ENCODE measurements around the gene CRTC3. TPM values are rescaled to one million over a fixed set of nuclear protein-coding genes. Genes with fewer than 3 reads are reported as not detected.

CRTC3 gene
- total RNA-seq, 2 experiments from 2014 or later, result 5.6 to 14.7 TPM

- CTCF ChIA-PET (ENCODE audit: unreplicated experiment), result no interaction called here
- H4K20me1 ChIP-seq (ENCODE audit: insufficient read depth, low read length), result peaks cover 4% of the 10 kb centered on the region; the same call in 1 of the 2 replicates
- no peak overlapping the region for H3K27ac ChIP-seq (ENCODE audit: low read depth, low read length, poor library complexity, severe bottlenecking)
- DNase-seq (ENCODE audit: low spot score), result no peak
- intact Hi-C loops (cut with micrococcal nuclease; ENCODE audit: unreplicated experiment), result no loop called here
- H3K9me3 ChIP-seq (ENCODE audit: low read length), result no peaks in the 10 kb centered on the region
- H3K36me3 ChIP-seq (ENCODE audit: insufficient read depth, low read length), result no peaks in the 10 kb centered on the region
- no peak overlapping the region for H3K4me3 ChIP-seq (ENCODE audit: low read depth, low read length, poor library complexity, severe bottlenecking)
- H3K9me2 ChIP-seq (ENCODE audit: insufficient read depth, low read length), result no peaks in the 10 kb centered on the region
- H3K4me1 ChIP-seq (ENCODE audit: insufficient read depth, low read length, poor library complexity, severe bottlenecking), result peaks cover 12% of the 10 kb centered on the region
- no peaks in the 10 kb centered on the region for H3K79me2 ChIP-seq (ENCODE audit: insufficient read depth, low read depth, low read length)
- no peak overlapping the region for H2AFZ ChIP-seq (ENCODE audit: low read length)
- POLR2A ChIA-PET, result no interaction called here
- BruUV-seq (replicated peaks), result no TSS peak
- TF ChIP-seq EZH2phosphoT487 (IDR thresholded peaks at IDR 0.05; ENCODE audit: borderline replicate concordance, low read depth, low read length) (no peak), CTCF (conservative IDR thresholded peaks at IDR 0.05; ENCODE audit: low read length) (no peak)
- no peak overlapping the region for H3K4me2 ChIP-seq (ENCODE audit: low read length)
These were observed 29.4 kb downstream of the CRTC3 start for GRCh38 chr15:90559119-90559518.

- H3K79me2 ChIP-seq (ENCODE audit: insufficient read depth, low read depth, low read length), result no peaks in the 10 kb centered on the region
- H3K4me2 ChIP-seq (ENCODE audit: low read length), result no peak overlapping the region
- intact Hi-C loops (cut with micrococcal nuclease; ENCODE audit: unreplicated experiment), result no loop called here
- peaks cover 4% of the 10 kb centered on the region; the same call in 1 of the 2 replicates for H4K20me1 ChIP-seq (ENCODE audit: insufficient read depth, low read length)
- no peak overlapping the region for H3K27ac ChIP-seq (ENCODE audit: low read depth, low read length, poor library complexity, severe bottlenecking)
- no peak overlapping the region for H2AFZ ChIP-seq (ENCODE audit: low read length)
- H3K9me2 ChIP-seq (ENCODE audit: insufficient read depth, low read length), result no peaks in the 10 kb centered on the region
- peaks cover 17% of the 10 kb centered on the region for H3K4me1 ChIP-seq (ENCODE audit: insufficient read depth, low read length, poor library complexity, severe bottlenecking)
- ChIA-PET POLR2A (interaction anchor here (0.8 kb wide), 1 partner anchor 25 kb away, joined by 3 read pairs; no protein-coding TSS in a partner anchor), CTCF (ENCODE audit: unreplicated experiment) (no interaction called here)
- H3K36me3 ChIP-seq (ENCODE audit: insufficient read depth, low read length), result no peaks in the 10 kb centered on the region
- TF ChIP-seq EZH2phosphoT487 (IDR thresholded peaks at IDR 0.05; ENCODE audit: borderline replicate concordance, low read depth, low read length), result no peak
- TF ChIP-seq CTCF (conservative IDR thresholded peaks at IDR 0.05; ENCODE audit: low read length), result no peak
- DNase-seq (ENCODE audit: low spot score), result no peak
- H3K4me3 ChIP-seq (ENCODE audit: low read depth, low read length, poor library complexity, severe bottlenecking), result no peak overlapping the region
- no peaks in the 10 kb centered on the region for H3K9me3 ChIP-seq (ENCODE audit: low read length)
- no TSS peak for BruUV-seq (replicated peaks)
These were observed 30.6 kb downstream of the CRTC3 start for GRCh38 chr15:90560229-90560776.

Measured in OCI-LY7 (cell line).